Stimulated activated CD4-positive, alpha-beta T cell treated with anti-CD3 and anti-CD28 coated beads, Interleukin-12 subunit alpha, Interleukin-12 subunit beta, amount 100 ng/mL, for 24 hours (primary cell): ENCODE results near the gene BCL2L2.

ENCODE experiments used
- DNase-seq, 2 experiments: peaks; one replicate each; pipeline ENCODE4 v3.0.0-alpha.2; 2020; ENCODE audit warnings: low read depth in 2 of 2

The BCL2L2 gene

GRCh38 chr14:23355871-23356435 is 49.3 kb downstream of the BCL2L2 start:
- DNase-seq, result no peak

DNA sequence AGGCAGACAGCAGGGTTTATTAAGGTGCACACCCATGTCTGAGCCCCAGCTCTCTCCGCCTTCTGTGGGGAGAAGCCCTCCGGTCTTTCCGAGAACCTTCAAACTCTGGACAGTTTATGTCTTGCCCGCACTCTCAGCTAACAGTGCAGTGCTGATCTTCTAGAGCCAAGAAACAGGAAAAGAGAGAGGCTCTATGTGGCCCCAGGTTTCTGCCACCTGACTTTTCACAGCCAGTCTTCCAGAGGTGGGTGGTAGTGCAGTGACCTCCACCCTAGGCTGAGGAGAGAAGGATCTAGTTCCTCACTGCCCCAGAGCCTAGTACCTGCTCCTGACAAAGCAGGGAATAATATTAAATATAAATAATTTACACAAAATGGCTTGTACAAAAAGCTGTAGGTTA is 50.0 kb downstream of the BCL2L2 start:
- no peak for DNase-seq

- DNase-seq, result no peak
These were observed 50.6 kb downstream of the BCL2L2 start for GRCh38 chr14:23357261-23357660.

- DNase-seq, result no peak
These were observed 51.4 kb downstream of the BCL2L2 start for GRCh38 chr14:23358042-23358441.

- no peak for DNase-seq
These were observed 52.0 kb downstream of the BCL2L2 start for GRCh38 chr14:23358553-23359166.

GRCh38 chr14:23359167-23359626 is 52.6 kb downstream of the BCL2L2 start:
- DNase-seq, result no peak

DNA sequence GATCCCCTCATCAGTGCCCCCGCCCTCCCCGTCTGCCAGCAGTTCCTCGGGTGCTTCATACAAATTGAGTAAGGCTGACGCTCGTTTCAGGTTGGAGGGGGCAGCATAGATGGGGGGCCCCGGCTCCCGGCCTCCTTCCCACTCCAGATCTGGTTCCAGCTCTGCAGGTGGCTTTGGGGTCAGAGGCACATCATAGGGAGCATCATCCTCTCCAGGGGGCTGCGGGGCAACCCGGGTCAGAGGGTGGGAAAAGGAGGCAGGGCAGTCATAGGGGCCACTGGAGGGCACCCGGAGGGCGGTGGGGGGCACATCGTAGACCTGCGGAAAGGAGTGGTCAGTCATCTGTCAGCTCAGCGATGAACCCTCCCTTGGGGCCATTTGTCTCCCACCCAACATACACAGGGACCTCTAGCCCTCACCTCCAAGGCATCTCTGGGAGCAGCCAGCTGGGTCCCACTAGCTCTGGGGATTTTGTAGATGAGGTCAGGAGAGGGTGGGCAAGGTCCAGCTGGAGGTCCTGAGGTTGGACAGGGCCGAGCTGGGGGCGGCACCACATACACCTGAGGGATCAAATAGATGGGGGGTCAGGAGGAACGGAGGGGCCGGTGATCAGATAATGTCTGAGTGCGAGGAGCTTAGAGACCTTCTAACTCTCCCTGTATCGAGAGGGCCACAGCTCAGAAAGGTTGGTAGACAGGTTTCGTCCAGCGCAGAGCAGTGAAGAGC is 53.3 kb downstream of the BCL2L2 start:
- DNase-seq, result no peak

DNA sequence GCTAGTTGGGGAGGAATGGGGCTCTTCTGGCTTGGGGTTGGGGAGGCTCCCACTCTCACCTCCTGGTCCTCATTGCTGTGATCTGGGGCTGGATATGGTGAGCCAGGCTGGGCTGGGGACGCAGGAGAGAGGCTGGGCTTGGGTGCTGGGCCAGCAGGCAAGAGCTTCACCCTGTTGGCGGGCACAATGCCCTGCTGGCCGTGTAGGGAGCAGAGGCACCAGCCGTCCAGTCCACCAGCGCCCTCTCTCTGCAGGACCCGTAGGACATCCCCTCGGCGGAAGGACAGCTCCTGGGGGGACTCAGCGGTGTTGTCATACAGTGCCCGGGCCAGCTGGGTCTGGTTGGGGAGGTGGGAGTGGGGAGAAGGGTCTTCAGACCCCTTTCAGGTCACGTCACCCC is 53.9 kb downstream of the BCL2L2 start:
- DNase-seq, result no peak

- DNase-seq, result no peak
These were observed 54.7 kb downstream of the BCL2L2 start for GRCh38 chr14:23361320-23361719.
